Measurements from ENCODE around the gene CAMK2A. TPM values are rescaled to one million over a fixed set of nuclear protein-coding genes. Genes with fewer than 3 reads are reported as not detected.

Gene CAMK2A
- total RNA-seq, 1 donor from 2014 or later: not detected

GRCh38 chr5:150189326-150189725 lies 100.2 kb downstream of the CAMK2A start:
- Mint-ChIP-seq H3K27ac (ENCODE audit: unreplicated experiment) (no peak overlapping the region), H3K4me1 (ENCODE audit: low read depth) (no peaks in the 10 kb centered on the region), H3K4me3 (ENCODE audit: unreplicated experiment) (no peak overlapping the region), H3K36me3 (ENCODE audit: low read depth) (no peaks in the 10 kb centered on the region), H3K9me3 (ENCODE audit: low read depth) (no peaks in the 10 kb centered on the region), H3K27me3 (ENCODE audit: low read depth) (peaks cover 40% of the 10 kb centered on the region)
- TF ChIP-seq, protein P1, sequence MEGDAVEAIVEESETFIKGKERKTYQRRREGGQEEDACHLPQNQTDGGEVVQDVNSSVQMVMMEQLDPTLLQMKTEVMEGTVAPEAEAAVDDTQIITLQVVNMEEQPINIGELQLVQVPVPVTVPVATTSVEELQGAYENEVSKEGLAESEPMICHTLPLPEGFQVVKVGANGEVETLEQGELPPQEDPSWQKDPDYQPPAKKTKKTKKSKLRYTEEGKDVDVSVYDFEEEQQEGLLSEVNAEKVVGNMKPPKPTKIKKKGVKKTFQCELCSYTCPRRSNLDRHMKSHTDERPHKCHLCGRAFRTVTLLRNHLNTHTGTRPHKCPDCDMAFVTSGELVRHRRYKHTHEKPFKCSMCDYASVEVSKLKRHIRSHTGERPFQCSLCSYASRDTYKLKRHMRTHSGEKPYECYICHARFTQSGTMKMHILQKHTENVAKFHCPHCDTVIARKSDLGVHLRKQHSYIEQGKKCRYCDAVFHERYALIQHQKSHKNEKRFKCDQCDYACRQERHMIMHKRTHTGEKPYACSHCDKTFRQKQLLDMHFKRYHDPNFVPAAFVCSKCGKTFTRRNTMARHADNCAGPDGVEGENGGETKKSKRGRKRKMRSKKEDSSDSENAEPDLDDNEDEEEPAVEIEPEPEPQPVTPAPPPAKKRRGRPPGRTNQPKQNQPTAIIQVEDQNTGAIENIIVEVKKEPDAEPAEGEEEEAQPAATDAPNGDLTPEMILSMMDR (IDR thresholded peaks at IDR 0.05): no peak
- no peak for DNase-seq (ENCODE audit: low spot score)

GRCh38 chr5:150188146-150188842 lies 101.3 kb downstream of the CAMK2A start:
- no peak overlapping the region for H3K27ac Mint-ChIP-seq (ENCODE audit: unreplicated experiment)
- no peaks in the 10 kb centered on the region for H3K4me1 Mint-ChIP-seq (ENCODE audit: low read depth)
- DNase-seq (ENCODE audit: low spot score): no peak
- no peak overlapping the region for H3K4me3 Mint-ChIP-seq (ENCODE audit: unreplicated experiment)
- TF ChIP-seq, protein P1 (IDR thresholded peaks at IDR 0.05): no peak
- H3K36me3 Mint-ChIP-seq (ENCODE audit: low read depth): no peaks in the 10 kb centered on the region
- H3K9me3 Mint-ChIP-seq (ENCODE audit: low read depth): no peaks in the 10 kb centered on the region
- H3K27me3 Mint-ChIP-seq (ENCODE audit: low read depth): peaks cover 38% of the 10 kb centered on the region

DNA sequence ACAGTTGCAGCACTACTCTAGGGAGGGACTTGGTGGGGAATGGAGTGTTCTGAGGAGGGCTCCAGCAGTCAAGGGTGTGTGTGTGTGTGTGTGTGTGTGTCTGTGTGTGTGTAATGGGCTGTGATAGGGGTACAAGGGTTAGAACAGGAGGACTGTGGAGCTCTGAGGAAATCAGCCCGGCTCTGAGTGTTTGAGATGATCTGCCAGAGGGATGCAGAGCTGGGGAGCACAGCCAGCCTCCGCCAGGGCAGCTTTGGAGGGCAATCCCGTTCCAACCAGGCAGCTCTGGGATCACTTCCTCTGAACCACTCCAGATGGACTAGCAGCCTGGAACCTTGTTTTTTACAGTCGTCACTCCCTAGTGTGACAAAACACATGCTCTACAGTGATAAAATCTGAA lies 102.7 kb downstream of the CAMK2A start:
- DNase-seq (ENCODE audit: low spot score): no peak
- TF ChIP-seq, protein P1 (IDR thresholded peaks at IDR 0.05): no peak
- H3K27me3 Mint-ChIP-seq (ENCODE audit: low read depth): peaks cover 33% of the 10 kb centered on the region
- H3K4me1 Mint-ChIP-seq (ENCODE audit: low read depth): no peaks in the 10 kb centered on the region
- no peaks in the 10 kb centered on the region for H3K36me3 Mint-ChIP-seq (ENCODE audit: low read depth)
- H3K9me3 Mint-ChIP-seq (ENCODE audit: low read depth): no peaks in the 10 kb centered on the region
- H3K4me3 Mint-ChIP-seq (ENCODE audit: unreplicated experiment): no peak overlapping the region
- H3K27ac Mint-ChIP-seq (ENCODE audit: unreplicated experiment): no peak overlapping the region

DNA sequence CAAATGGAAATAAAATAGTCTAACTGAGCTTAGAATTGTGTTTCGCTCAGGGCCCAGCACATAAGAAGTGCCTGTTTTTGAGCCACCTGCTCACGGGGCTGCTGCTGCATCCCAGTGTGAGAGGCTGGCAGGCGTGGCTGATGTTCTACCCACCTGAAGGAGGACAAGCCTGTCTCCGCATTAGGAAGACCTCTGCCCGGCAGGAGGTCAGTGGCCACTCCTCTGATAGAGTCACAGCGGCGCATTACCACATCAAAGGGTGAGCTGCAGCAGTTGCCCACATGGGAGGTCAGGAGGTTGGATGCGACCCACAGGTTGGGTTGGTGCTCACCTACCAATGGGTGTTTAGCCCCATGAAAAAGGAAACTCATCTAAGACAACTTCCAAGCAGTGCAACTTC lies 103.4 kb downstream of the CAMK2A start:
- DNase-seq (ENCODE audit: low spot score): no peak
- Mint-ChIP-seq H3K27ac (ENCODE audit: unreplicated experiment) (no peak overlapping the region), H3K9me3 (ENCODE audit: low read depth) (no peaks in the 10 kb centered on the region), H3K36me3 (ENCODE audit: low read depth) (no peaks in the 10 kb centered on the region), H3K27me3 (ENCODE audit: low read depth) (peaks cover 29% of the 10 kb centered on the region), H3K4me3 (ENCODE audit: unreplicated experiment) (no peak overlapping the region), H3K4me1 (ENCODE audit: low read depth) (peaks cover 1% of the 10 kb centered on the region)
- TF ChIP-seq, protein P1 (IDR thresholded peaks at IDR 0.05): no peak

- Mint-ChIP-seq H3K4me3 (ENCODE audit: unreplicated experiment) (no peak overlapping the region), H3K27ac (ENCODE audit: unreplicated experiment) (no peak overlapping the region), H3K4me1 (ENCODE audit: low read depth) (peaks cover 10% of the 10 kb centered on the region), H3K9me3 (ENCODE audit: low read depth) (no peaks in the 10 kb centered on the region), H3K27me3 (ENCODE audit: low read depth) (peaks cover 23% of the 10 kb centered on the region), H3K36me3 (ENCODE audit: low read depth) (no peaks in the 10 kb centered on the region)
- TF ChIP-seq, protein P1 (IDR thresholded peaks at IDR 0.05): no peak
- no peak for DNase-seq (ENCODE audit: low spot score)
Measured at GRCh38 chr5:150184990-150185912, 104.3 kb downstream of the CAMK2A start.

Measured in chondrocyte (in vitro differentiated cells).